Measurements from ENCODE around the gene GDF15. TPM values are rescaled to one million over a fixed set of nuclear protein-coding genes. Genes with fewer than 3 reads are reported as not detected.

The GDF15 gene
- 0.25 TPM for total RNA-seq (2013)
- polyA plus RNA-seq (under 1 TPM in 1 of 3 donors, not detected in 2; 0.36 TPM), polyA minus RNA-seq (0.83 and 1.7 TPM in 2 replicates), total RNA-seq (0.58 to 3.7 (median 1.2) reads per million in 11 experiments)

GRCh38 chr19:18385675-18386542, at the start of gene GDF15:
GDF15 (plus strand) TSS chr19:18386158; CDS start chr19:18386190, 32 bp downstream.
- Mint-ChIP-seq H3K27ac (peak within 1 kb of the TSS in 3 of 7 donors; percentile 6 to 45 (median 35)), H3K4me3 (peak within 1 kb of the TSS; percentile 4 to 59)

More at GRCh38 chr19:18385675-18386542, at the start of gene GDF15:
- Histone ChIP-seq H3K36me3 (replicated peaks in 1 of 2; ENCODE audit: control insufficient read depth in 1 of 2, insufficient read depth in 2 of 2, low read length in 2 of 2) (peaks cover 18 to 20% of the 10 kb centered on the region in 2 donors), H4K20me1 (ENCODE audit: insufficient read depth, low read length) (peaks cover 44% of the 10 kb centered on the region), H3K4me3 (replicated peaks in 1 of 3; ENCODE audit: low read depth in 2 of 3, low read length in 3 of 3) (no peak within 1 kb of the TSS), H3K79me2 (ENCODE audit: insufficient read depth, low read length) (peaks cover 23% of the 10 kb centered on the region), H3K27ac (ENCODE audit: low read depth in 1 of 2, low read length in 2 of 2) (no peak within 1 kb of the TSS), H3K9me3 (replicated peaks in 1 of 2; ENCODE audit: control insufficient read depth in 1 of 2, insufficient read depth in 1 of 2, low read length in 2 of 2) (no peaks in the 10 kb centered on the region), H3K4me1 (ENCODE audit: control insufficient read depth in 1 of 2, insufficient read depth in 2 of 2, low read length in 2 of 2) (peaks cover 44 to 57% of the 10 kb centered on the region in 2 donors), H3K27me3 (ENCODE audit: control insufficient read depth in 2 of 2, insufficient read depth in 2 of 2, low read length in 2 of 2) (peaks cover 0 to 12% of the 10 kb centered on the region in 2 donors), H3K9ac (ENCODE audit: insufficient read depth, low read length, poor library complexity, severe bottlenecking) (no peak within 1 kb of the TSS), H2AFZ (ENCODE audit: insufficient read depth, low read depth, low read length, poor library complexity, severe bottlenecking) (no peak within 1 kb of the TSS), H3K4me2 (replicated peaks; ENCODE audit: extremely low read depth, low read length, poor library complexity, severe bottlenecking) (no peak within 1 kb of the TSS)
- Mint-ChIP-seq H3K9me3 (peaks cover 0 to 5% (median 3%) of the 10 kb centered on the region in 7 donors), H3K36me3 (peaks cover 28 to 32% of the 10 kb centered on the region in 2 donors), H3K27me3 (ENCODE audit: low read depth in 3 of 3) (peaks cover 3 to 35% (median 22%) of the 10 kb centered on the region in 3 donors), H3K4me1 (peaks cover 47% of the 10 kb centered on the region)
- peak in 1 of 3 donors; percentile 45 for DNase-seq
- intact Hi-C loops (cut with micrococcal nuclease): loop anchor here (5.0 kb wide), 2 partner anchors 34 to 39 kb away; no protein-coding TSS in a partner anchor
- TF ChIP-seq CTCF (IDR thresholded peaks at IDR 0.05): peak; percentile 85
- WGBS (ENCODE audit: insufficient coverage): 34% methylated on average over 22 of the region's 33 CpGs

Measured in CD14-positive monocyte (primary cell).